Gastroesophageal sphincter (tissue), 3 donors: ENCODE results near the gene CMIP.

Experiments
- CTCF ChIP-seq, 4 experiments: fragments of 200-600 bp in 2 of 4; fragments of 450-650 bp in 2 of 4; sonication (generic) in 1 of 4; IDR thresholded peaks; one replicate each; pipeline ENCODE4 v1.5.1; 2017 to 2019; ENCODE audit warnings: antibody characterized with exemption in 4 of 4, mild to moderate bottlenecking in 2 of 4, moderate library complexity in 2 of 4
- EP300 ChIP-seq: sonication (generic); formaldehyde crosslinking; IDR thresholded peaks from one replicate; pipeline ENCODE4 v1.6.1; 2017; ENCODE audit warnings: antibody characterized with exemption, mild to moderate bottlenecking

- TF ChIP-seq EP300 = no peak
- TF ChIP-seq CTCF (IDR thresholded peaks at IDR 0.05) = no peak
These were observed 288.1 kb downstream of the CMIP start for GRCh38 chr16:81732699-81733098.
